ENCODE data around the gene CDH23. TPM values are rescaled to one million over a fixed set of nuclear protein-coding genes. Genes with fewer than 3 reads are reported as not detected.

The CDH23 gene
- total RNA-seq, 1 donor from 2014 or later, result 0.29 TPM

- Mint-ChIP-seq H3K27me3 (no peaks in the 10 kb centered on the region), H3K27ac (no peak overlapping the region)
- POLR2A ChIA-PET, result interaction anchor here (1.5 kb wide), 1 partner anchor 19 kb away, joined by 6 read pairs; the partner anchor contains the start of gene PSAP
These were observed 435.2 kb downstream of the CDH23 start for GRCh38 chr10:71831646-71832552.

GRCh38 chr10:71832967-71833366, 436.2 kb downstream of the CDH23 start:
- H3K4me1 Mint-ChIP-seq, result peaks cover 68% of the 10 kb centered on the region
- no peaks in the 10 kb centered on the region for H3K27me3 Mint-ChIP-seq
- ChIA-PET POLR2A (interaction anchor here (1.5 kb wide), 1 partner anchor 18 kb away, joined by 6 read pairs; the partner anchor contains the start of gene PSAP), CTCF (interaction anchor here (1.7 kb wide), 1 partner anchor 64 kb away, joined by 10 read pairs; no protein-coding TSS in a partner anchor)
- intact Hi-C loops (cut with micrococcal nuclease), result no loop called here
- TF ChIP-seq CTCF (IDR thresholded peaks at IDR 0.05), result no peak
- H3K4me3 Mint-ChIP-seq, result no peak overlapping the region
- no peak for DNase-seq
- no peaks in the 10 kb centered on the region for H3K9me3 Mint-ChIP-seq
- peak overlapping the region; percentile 39 for H3K27ac Mint-ChIP-seq
- peaks cover 49% of the 10 kb centered on the region for H3K36me3 Mint-ChIP-seq (ENCODE audit: low read depth)
- no peak for ATAC-seq (ENCODE audit: low read depth)

More at GRCh38 chr10:71831646-71832552, 435.2 kb downstream of the CDH23 start:
- Mint-ChIP-seq H3K4me3 (no peak overlapping the region), H3K36me3 (ENCODE audit: low read depth) (peaks cover 53% of the 10 kb centered on the region), H3K4me1 (peaks cover 58% of the 10 kb centered on the region), H3K9me3 (no peaks in the 10 kb centered on the region)
- no peak for TF ChIP-seq CTCF (IDR thresholded peaks at IDR 0.05)
- DNase-seq, result no peak
- CTCF ChIA-PET, result interaction anchor here (2.7 kb wide), 1 partner anchor 65 kb away, joined by 17 read pairs; no protein-coding TSS in a partner anchor
- intact Hi-C loops (cut with micrococcal nuclease), result no loop called here
- ATAC-seq (ENCODE audit: low read depth), result no peak

- POLR2A ChIA-PET, result interaction anchor here (1.5 kb wide), 1 partner anchor 17 kb away, joined by 6 read pairs; the partner anchor contains the start of gene PSAP
- no peak overlapping the region for H3K4me3 Mint-ChIP-seq
- no peak for TF ChIP-seq CTCF (IDR thresholded peaks at IDR 0.05)
- peak overlapping the region; percentile 39 for H3K27ac Mint-ChIP-seq
- intact Hi-C loops (cut with micrococcal nuclease), result no loop called here
- no peak for ATAC-seq (ENCODE audit: low read depth)
- CTCF ChIA-PET, result interaction anchor here (0.9 to 1.7 kb wide), 3 partner anchors 20 to 63 kb away, joined by 3 to 10 read pairs (median 4); no protein-coding TSS in a partner anchor
- H3K4me1 Mint-ChIP-seq, result peaks cover 76% of the 10 kb centered on the region
- H3K27me3 Mint-ChIP-seq, result no peaks in the 10 kb centered on the region
- DNase-seq, result no peak
- peaks cover 48% of the 10 kb centered on the region for H3K36me3 Mint-ChIP-seq (ENCODE audit: low read depth)
- H3K9me3 Mint-ChIP-seq, result no peaks in the 10 kb centered on the region
These were observed 437.0 kb downstream of the CDH23 start for GRCh38 chr10:71833451-71834342.

GRCh38 chr10:71834343-71834674, 437.6 kb downstream of the CDH23 start:
- H3K4me1 Mint-ChIP-seq, result peaks cover 80% of the 10 kb centered on the region
- H3K36me3 Mint-ChIP-seq (ENCODE audit: low read depth), result peaks cover 43% of the 10 kb centered on the region
- intact Hi-C loops (cut with micrococcal nuclease), result no loop called here

More at GRCh38 chr10:71834343-71834674, 437.6 kb downstream of the CDH23 start:
- TF ChIP-seq CTCF (IDR thresholded peaks at IDR 0.05), result no peak
- H3K9me3 Mint-ChIP-seq, result no peaks in the 10 kb centered on the region
- no peak overlapping the region for H3K4me3 Mint-ChIP-seq
- POLR2A ChIA-PET, result no interaction called here
- no peaks in the 10 kb centered on the region for H3K27me3 Mint-ChIP-seq
- peak overlapping the region; percentile 35 for H3K27ac Mint-ChIP-seq
- DNase-seq (no peak), ATAC-seq (ENCODE audit: low read depth) (no peak)
- CTCF ChIA-PET, result interaction anchor here (0.7 to 1.7 kb wide), 4 partner anchors 8 to 62 kb away, joined by 3 to 10 read pairs (median 4); no protein-coding TSS in a partner anchor

Data from activated B cell treated with CpG ODN at 0.5 μM for 24 hours (primary cell).